HepG2 (cell line): Measurements from ENCODE around the gene NME4. TPM values are rescaled to one million over a fixed set of nuclear protein-coding genes. Genes with fewer than 3 reads are reported as not detected.
A peak's percentile ranks its signal among the peaks of the same experiment; 100 is the strongest.

ENCODE experiments used
- ETV6 ChIP-seq: sonication (generic); formaldehyde crosslinking; conservative IDR thresholded peaks from 2 replicates; pipeline ENCODE4 v1.4.0; 2020; ENCODE audit warnings: missing genetic modification reagents
- IKZF4 ChIP-seq: sonication (generic); formaldehyde crosslinking; IDR thresholded peaks from 2 replicates; pipeline ENCODE4 v1.5.1; 2020; ENCODE audit warnings: borderline replicate concordance, mild to moderate bottlenecking, low read depth, missing genetic modification reagents; ENCODE audit errors: not compliant biosample characterization
- KMT2A ChIP-seq: sonication (generic); formaldehyde crosslinking; IDR thresholded peaks from 2 replicates; pipeline ENCODE4 v1.4.0; 2020; ENCODE audit warnings: missing genetic modification reagents
- MTF1 ChIP-seq: sonication (generic); formaldehyde crosslinking; IDR thresholded peaks from 2 replicates; pipeline ENCODE4 v1.5.0; 2020; ENCODE audit warnings: missing genetic modification reagents
- NRL ChIP-seq: sonication (generic); formaldehyde crosslinking; IDR thresholded peaks from 2 replicates; pipeline ENCODE4 v1.5.0; 2020; ENCODE audit warnings: missing genetic modification reagents, mild to moderate bottlenecking, moderate library complexity, borderline replicate concordance
- PAX8 ChIP-seq: sonication (generic); formaldehyde crosslinking; IDR thresholded peaks from 2 replicates; pipeline ENCODE4 v1.8.0; 2022; ENCODE audit warnings: mild to moderate bottlenecking, missing genetic modification reagents, borderline replicate concordance
- REXO4 ChIP-seq: sonication (generic); formaldehyde crosslinking; IDR thresholded peaks from 2 replicates; pipeline ENCODE4 v1.8.0; 2022; ENCODE audit warnings: missing genetic modification reagents, mild to moderate bottlenecking, borderline replicate concordance
- SMAD9 ChIP-seq: sonication (generic); formaldehyde crosslinking; IDR thresholded peaks from 2 replicates; pipeline ENCODE4 v1.5.1; 2020; ENCODE audit warnings: mild to moderate bottlenecking, missing genetic modification reagents
- SOX5 ChIP-seq: IDR thresholded peaks from 2 replicates; pipeline ENCODE4 v1.6.1; 2016; ENCODE audit warnings: borderline replicate concordance
- YEATS4 ChIP-seq: sonication (generic); formaldehyde crosslinking; IDR thresholded peaks from 2 replicates; pipeline ENCODE4 v1.4.0; 2020; ENCODE audit warnings: missing genetic modification reagents, borderline replicate concordance
- ZBTB10 ChIP-seq: sonication (generic); formaldehyde crosslinking; IDR thresholded peaks from 2 replicates; pipeline ENCODE4 v1.4.0; 2020; ENCODE audit warnings: missing genetic modification reagents, borderline replicate concordance
- ZNF180 ChIP-seq: sonication (generic); formaldehyde crosslinking; IDR thresholded peaks from 2 replicates; pipeline ENCODE4 v1.4.0; 2020; ENCODE audit warnings: low read depth, missing genetic modification reagents, borderline replicate concordance
- ZNF276 ChIP-seq: sonication (generic); formaldehyde crosslinking; IDR thresholded peaks from 2 replicates; pipeline ENCODE4 v1.4.0; 2020; ENCODE audit warnings: mild to moderate bottlenecking, low read depth, missing genetic modification reagents
- ZNF446 ChIP-seq: sonication (generic); formaldehyde crosslinking; IDR thresholded peaks from 2 replicates; pipeline ENCODE4 v1.5.0; 2020; ENCODE audit warnings: mild to moderate bottlenecking, missing genetic modification reagents
- polyA plus RNA-seq, 8 experiments: library from polyadenylated mRNA; depleted of rRNA in 3 of 8; stranded (reverse) in 7 of 8; unstranded in 1 of 8; fragments of >200 nt; fragmentation: Illumina TruSeq in 4 of 8; extraction: Trizol in 4 of 8; gene quantifications; 2 replicates each; pipeline versions ENCODE4 v1.2.1 to v1.2.3, GENCODE V29; 2011 to 2016; ENCODE audit warnings: low read depth in 4 of 8, missing spikeins in 1 of 8, mixed read lengths in 1 of 8; ENCODE audit not compliant: insufficient read depth in 1 of 8
- total RNA-seq, 5 experiments: library from RNA; depleted of rRNA; stranded (reverse); fragments of >200 nt; fragmentation: Illumina TruSeq; extraction: Trizol; gene quantifications; 2 replicates each; pipeline ENCODE4 v1.2.3, GENCODE V29; 2016; ENCODE audit warnings: low read depth in 1 of 5
- TF ChIP-seq, protein P1 (sequence below): sonication (generic); formaldehyde crosslinking; IDR thresholded peaks from one replicate; pipeline ENCODE4 v1.5.1; 2020; ENCODE audit warnings: mild to moderate bottlenecking, missing genetic modification reagents; ENCODE audit errors: not compliant biosample characterization

Gene NME4
- total and polyA plus RNA-seq, 2 of the 13 experiments (the other 11 are each of a cell fraction or from before 2014, with no cell fraction given): 121 to 263 TPM

DNA sequence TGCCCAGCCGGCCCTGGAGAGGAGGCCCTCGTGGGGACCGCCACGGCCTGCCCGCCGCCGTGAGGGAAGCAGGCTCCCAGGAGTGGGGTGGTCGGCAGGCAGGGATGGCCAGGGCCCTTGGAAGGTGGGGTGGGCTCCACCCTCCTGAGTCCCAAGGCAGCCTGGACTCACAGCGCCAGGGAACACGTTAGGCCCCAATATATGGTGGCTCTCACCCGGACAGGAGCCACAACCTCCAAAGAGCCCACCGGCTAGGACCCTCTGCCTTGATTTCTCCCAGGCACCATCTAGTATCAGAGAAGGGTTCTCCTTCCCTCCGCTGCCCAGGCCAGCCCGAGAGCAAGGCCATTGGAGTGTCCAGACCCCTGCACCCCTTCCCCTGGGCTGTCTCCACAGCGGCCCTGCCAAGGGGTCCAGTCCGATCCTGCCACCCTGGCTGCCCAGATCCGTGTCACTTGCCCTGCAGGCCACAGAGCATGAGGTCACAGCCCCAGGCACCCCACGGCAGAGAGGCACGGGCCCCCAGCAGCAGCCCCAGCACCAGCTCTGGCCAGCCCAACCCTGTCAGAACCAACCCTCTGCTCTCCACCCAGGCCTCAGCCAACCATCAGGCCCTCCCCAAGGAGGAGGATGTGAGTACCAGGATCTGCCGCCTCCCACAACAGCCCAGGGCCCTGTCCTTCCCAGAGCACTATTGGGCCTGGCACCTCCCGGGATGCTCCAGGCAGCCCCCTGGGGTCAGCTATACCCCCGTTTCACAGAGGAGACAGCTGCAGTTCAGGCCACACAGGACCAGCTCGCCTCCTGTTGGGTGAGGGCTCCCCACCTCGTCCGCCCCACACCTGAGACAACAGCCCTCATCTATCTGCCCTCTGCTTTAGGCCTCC is 43.4 kb upstream of the NME4 start (continued):
- 0 out of 2 replicates have a peak, but pooled peaks have one; percentile 19 for TF ChIP-seq ZBTB10 (CRISPR knock-in tag)
- TF ChIP-seq ZNF180 (CRISPR knock-in tag): no peak
- no peak for TF ChIP-seq MTF1
- TF ChIP-seq ETV6 (CRISPR knock-in tag): no peak
- peak; percentile 61 for TF ChIP-seq IKZF4 (CRISPR knock-in tag)
- TF ChIP-seq NRL (CRISPR knock-in tag): 0 out of 2 replicates have a peak, but pooled peaks have one; percentile 15
- TF ChIP-seq, protein P1, sequence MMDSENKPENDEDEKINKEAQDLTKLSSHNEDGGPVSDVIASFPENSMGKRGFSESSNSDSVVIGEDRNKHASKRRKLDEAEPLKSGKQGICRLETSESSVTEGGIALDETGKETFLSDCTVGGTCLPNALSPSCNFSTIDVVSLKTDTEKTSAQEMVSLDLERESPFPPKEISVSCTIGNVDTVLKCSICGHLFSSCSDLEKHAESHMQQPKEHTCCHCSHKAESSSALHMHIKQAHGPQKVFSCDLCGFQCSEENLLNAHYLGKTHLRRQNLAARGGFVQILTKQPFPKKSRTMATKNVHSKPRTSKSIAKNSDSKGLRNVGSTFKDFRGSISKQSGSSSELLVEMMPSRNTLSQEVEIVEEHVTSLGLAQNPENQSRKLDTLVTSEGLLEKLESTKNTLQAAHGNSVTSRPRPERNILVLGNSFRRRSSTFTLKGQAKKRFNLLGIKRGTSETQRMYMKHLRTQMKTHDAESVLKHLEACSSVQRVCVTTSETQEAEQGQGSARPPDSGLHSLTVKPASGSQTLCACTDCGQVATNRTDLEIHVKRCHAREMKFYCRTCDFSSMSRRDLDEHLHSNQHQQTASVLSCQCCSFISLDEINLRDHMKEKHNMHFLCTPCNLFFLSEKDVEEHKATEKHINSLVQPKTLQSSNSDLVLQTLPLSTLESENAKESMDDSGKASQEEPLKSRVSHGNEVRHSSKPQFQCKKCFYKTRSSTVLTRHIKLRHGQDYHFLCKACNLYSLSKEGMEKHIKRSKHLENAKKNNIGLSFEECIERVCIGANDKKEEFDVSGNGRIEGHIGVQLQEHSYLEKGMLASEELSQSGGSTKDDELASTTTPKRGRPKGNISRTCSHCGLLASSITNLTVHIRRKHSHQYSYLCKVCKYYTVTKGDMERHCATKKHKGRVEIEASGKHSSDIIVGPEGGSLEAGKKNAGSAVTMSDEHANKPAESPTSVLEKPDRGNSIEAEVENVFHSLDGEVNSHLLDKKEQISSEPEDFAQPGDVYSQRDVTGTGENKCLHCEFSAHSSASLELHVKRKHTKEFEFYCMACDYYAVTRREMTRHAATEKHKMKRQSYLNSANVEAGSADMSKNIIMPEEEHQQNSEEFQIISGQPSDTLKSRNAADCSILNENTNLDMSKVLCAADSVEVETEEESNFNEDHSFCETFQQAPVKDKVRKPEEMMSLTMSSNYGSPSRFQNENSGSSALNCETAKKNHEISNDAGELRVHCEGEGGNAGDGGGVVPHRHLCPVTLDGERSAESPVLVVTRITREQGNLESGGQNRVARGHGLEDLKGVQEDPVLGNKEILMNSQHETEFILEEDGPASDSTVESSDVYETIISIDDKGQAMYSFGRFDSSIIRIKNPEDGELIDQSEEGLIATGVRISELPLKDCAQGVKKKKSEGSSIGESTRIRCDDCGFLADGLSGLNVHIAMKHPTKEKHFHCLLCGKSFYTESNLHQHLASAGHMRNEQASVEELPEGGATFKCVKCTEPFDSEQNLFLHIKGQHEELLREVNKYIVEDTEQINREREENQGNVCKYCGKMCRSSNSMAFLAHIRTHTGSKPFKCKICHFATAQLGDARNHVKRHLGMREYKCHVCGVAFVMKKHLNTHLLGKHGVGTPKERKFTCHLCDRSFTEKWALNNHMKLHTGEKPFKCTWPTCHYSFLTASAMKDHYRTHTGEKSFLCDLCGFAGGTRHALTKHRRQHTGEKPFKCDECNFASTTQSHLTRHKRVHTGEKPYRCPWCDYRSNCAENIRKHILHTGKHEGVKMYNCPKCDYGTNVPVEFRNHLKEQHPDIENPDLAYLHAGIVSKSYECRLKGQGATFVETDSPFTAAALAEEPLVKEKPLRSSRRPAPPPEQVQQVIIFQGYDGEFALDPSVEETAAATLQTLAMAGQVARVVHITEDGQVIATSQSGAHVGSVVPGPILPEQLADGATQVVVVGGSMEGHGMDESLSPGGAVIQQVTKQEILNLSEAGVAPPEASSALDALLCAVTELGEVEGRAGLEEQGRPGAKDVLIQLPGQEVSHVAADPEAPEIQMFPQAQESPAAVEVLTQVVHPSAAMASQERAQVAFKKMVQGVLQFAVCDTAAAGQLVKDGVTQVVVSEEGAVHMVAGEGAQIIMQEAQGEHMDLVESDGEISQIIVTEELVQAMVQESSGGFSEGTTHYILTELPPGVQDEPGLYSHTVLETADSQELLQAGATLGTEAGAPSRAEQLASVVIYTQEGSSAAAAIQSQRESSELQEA (CRISPR knock-in tag): peak; percentile 36
- no peak for TF ChIP-seq SMAD9
- TF ChIP-seq YEATS4 (CRISPR knock-in tag): peak; percentile 7; the same call in 1 of the 2 replicates
- TF ChIP-seq ZNF446 (CRISPR knock-in tag): peak; percentile 49; the same call in 1 of the 2 replicates
- TF ChIP-seq KMT2A (CRISPR knock-in tag): 0 out of 2 replicates have a peak, but pooled peaks have one; percentile 6
- TF ChIP-seq SOX5 (CRISPR knock-in tag): no peak
- no peak for TF ChIP-seq PAX8
- no peak for TF ChIP-seq REXO4
- no peak for TF ChIP-seq ZNF276 (CRISPR knock-in tag)
